Bladder microvascular endothelial cell (primary cell): ENCODE data around the gene STK26. TPM values are rescaled to one million over a fixed set of nuclear protein-coding genes. Genes with fewer than 3 reads are reported as not detected.

Experiments
- total RNA-seq: library from RNA; depleted of rRNA; stranded (reverse); fragments of >200 nt; gene quantifications from 2 replicates; pipeline ENCODE4 v1.2.3, GENCODE V29; 2014

Gene STK26
- 1.4 and 2.8 TPM in 2 replicates for total RNA-seq

GRCh38 chrX:132022967-132023895 lies at the start of gene STK26:
Gene STK26, plus strand, starts transcription at chrX:132023302. Its CDS starts 316 bp downstream, at chrX:132023618.

Other genes with a start within 250 kb of the STK26 start
- under 0.01 TPM in 1 of 2 replicates, not detected in the other for gene FRMD7, start 104.7 kb downstream of the STK26 start, total RNA-seq
- 12.1 and 12.7 TPM in 2 replicates for gene RAP2C, start 196.1 kb downstream of the STK26 start, total RNA-seq